GM19324 (cell line): Measurements from ENCODE around the gene NPLOC4.

ENCODE experiments used
- ATAC-seq: cut with Tn5 transposase; IDR thresholded peaks from one replicate; pipeline ENCODE4 v1.9.1; 2021; ENCODE audit warnings: mild to moderate bottlenecking, moderate library complexity; ENCODE audit not compliant: unreplicated experiment, low FRiP score

NPLOC4 gene

GRCh38 chr17:81526662-81527571 is 110.0 kb downstream of the NPLOC4 start:
- ATAC-seq = no peak

DNA sequence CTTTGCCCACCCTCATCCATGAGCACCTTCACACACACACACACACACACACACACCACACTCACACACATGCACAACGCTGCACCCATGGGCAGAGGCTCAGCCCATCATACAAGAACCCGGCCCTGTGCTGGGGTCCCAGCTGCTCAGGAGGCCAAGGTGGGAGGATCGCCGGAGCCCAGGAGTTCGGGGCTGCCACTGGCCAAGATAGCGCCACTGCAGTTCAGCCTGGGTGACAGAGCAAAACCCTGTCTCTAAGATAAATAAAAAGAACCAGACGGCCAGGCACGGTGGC is 112.1 kb downstream of the NPLOC4 start:
- no peak for ATAC-seq

GRCh38 chr17:81524039-81524864 is 112.7 kb downstream of the NPLOC4 start:
- ATAC-seq = no peak

DNA sequence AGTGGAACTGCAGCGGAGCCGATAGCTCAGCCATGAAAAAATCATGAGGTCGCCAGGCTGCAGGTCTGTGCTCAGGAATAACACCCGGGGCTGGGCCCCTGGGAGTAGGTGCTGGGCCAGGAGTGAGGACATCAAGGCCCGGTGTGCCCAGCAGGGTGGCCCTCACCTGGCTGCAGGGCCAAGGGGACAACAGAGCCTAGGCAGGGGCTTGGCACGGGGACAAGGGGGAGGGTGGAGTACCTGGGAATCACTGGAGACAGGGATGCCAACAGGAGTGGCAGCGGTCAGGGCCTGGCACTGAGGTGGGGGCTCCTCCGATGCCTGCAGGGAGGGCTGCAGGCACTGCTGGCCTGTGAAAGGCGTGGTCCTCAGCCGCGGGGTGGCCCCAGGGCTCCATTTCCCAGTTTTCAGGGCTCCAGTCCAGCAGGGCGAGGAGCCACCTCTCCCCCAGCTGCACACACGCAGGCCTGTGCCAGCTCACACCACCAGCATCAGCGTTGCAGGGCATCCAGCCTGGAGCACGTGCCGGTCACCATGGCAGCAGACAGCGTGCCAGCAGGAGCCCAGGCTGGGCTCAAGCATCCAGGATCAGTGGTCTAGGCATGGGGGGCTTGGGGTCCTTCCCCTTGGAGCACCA is 113.4 kb downstream of the NPLOC4 start:
- ATAC-seq = no peak

DNA sequence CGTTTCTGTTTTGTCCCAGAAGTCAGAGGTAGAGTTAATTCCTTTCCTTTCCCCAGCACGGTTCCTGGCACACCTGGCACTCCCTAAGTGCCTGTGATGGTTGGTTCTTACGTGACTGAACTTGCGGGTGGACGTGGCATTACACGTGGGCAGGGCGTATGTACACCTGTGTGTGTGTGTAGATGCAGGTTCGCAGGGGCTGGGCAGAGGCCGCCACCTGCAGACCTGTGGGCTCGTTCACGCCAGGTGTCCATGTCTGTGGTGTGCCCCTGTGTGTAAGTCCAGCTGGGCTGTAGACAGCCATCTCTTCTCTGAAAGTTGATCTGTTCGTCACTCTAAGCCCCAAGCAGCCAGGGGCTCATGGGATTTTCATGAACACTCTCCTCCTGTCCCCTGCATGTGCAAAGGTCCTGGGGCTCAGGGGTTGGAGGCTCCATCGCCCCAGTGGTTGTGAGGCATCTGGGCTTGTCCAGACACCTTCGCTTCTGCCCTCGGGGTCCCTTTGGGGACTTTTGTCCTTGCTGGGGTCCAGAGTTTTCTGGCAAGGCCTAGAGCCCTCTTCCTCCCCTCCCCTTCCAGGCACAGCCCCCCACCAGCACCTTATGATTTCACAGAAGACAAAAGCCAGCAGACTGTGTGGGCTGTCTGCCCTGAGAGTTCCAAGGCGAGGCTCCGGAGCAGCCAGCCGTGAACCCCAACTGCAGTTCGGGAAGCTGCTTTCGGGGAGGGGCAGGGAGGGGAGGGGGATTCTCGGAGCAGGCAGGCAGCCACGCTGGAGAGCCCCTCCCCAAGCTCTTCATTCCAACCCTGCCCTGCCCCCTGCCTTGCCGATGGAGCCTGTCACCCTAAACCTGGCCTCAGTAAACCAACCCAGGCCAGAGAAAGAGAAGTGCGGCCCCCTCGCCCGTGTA is 114.2 kb downstream of the NPLOC4 start:
- ATAC-seq = no peak

DNA sequence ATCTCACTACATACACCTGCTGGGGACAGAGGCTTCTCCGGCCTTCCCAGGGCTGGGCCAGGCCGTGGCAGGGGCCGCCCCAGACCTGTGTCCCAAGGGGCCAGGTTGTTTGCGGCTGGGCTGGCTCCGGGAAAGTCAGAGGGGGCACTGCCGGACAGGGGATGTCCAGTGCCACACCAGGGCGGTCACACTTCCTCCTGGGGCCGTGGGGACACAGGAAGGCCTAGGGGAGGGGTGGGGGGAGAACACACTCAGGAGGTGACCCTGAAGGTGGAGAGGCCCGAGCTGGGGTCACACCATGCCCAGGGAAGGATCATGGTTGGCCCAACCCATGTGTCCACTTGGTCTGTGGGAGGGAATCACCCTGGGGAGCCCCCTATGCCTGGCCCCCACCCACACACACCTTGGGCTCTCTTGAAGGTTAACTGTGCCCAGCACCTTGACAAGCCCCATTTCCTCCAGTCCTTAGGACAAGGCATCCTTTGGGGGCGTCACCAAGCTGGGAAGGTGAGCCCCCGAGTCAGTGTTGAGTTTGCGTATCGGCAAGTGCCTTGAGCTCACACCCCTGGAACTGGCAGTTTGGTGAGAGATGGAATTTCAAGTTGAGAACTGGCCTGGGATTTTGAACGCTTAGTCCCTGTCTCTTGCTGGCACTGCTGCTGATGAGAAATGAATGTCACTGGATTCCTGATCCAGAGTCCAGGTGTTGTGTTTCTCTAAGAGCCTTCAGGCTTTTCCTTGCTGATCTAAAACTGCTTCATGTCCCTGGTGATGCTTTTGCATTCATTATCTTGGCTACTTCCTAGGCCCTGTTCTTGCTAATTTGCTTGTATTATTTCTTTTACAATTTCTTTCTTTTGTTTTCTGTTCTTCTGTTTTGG is 116.7 kb downstream of the NPLOC4 start:
- ATAC-seq = no peak

- ATAC-seq = no peak
Measured at GRCh38 chr17:81519284-81520020, 117.5 kb downstream of the NPLOC4 start.

- ATAC-seq = no peak
Measured at GRCh38 chr17:81518785-81519283, 118.1 kb downstream of the NPLOC4 start.

- no peak for ATAC-seq
Measured at GRCh38 chr17:81518113-81518784, 118.7 kb downstream of the NPLOC4 start.

DNA sequence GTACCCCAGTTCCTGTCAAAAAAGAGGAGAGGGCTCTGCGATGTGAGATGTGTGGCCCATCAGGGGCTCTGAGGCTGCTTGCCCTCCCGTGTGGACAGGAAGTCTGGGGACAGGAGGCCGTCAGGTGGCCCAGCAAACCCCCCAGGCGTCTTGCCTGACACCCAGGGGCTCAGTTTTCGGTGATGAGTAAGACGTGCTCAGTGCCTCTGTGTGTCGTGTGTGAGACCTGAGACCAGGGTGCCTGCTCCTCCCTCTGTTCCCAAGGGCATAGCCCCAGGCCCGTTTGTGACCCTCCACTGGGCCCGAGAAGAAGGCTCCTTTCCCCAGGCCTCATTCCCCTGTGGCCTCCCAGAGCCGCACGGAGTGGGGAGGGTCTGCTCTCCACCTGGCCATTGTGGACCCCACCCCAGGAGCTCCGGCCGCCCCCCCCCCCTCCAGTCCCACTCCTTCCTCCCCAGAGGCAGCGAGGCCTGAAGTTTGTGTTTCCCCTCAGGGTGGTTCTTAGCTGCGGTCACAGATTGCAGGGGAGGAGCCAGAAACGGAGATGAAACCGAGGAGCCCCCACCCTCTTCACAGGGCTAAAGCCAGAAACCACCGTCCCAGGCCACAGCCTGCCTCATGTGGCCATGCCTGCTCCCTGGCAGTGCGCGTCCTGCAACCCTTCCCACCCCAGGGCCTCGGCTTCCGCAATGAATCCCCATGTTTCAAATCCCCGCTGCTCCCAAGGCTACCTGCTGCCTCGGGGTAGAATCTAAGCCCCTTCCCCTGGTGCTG is 119.4 kb downstream of the NPLOC4 start:
- ATAC-seq = no peak

- ATAC-seq = no peak
Measured at GRCh38 chr17:81517009-81517338, 119.9 kb downstream of the NPLOC4 start.

GRCh38 chr17:81516439-81516838 is 120.5 kb downstream of the NPLOC4 start:
- ATAC-seq = no peak

GRCh38 chr17:81515530-81516041 is 121.3 kb downstream of the NPLOC4 start:
- ATAC-seq = no peak

DNA sequence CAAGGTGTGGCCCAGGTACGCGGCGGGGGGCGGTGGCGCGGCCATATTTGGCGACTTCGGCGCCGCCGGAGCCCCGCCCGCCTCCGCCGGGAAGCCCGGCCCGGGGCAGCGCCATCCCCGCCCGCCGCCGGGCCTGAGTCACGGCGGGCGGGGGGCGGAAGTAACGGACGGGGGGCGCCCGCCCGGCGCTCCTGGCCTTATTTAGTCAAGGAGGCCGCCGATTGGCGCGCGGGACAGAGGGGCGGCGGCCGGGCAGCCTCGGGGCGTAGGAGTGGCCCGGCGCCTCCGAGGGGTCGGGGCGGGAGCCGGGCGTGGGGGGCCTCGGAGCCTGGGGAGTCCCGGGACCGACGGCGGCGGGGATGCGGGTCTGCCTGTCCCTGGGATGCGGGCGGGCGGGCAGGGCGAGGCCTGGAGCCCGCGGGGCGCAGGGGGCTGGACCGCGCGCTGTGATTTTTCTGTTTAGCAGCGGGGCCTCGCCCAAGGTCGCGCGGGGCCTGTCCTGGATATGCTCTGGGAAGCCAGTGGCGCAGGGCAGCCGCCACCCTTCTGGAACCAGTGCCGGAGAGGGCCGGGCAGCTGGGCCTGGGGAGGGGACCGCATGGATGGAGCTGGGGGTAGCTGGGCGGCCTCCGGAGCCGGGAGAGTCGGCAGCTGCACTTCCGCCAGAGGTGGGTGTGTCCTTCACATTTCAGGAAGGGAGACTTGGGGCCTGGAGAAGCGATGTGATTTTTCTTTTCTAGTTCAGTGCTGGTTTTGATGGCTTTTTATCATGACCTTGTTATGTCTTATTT is 122.0 kb downstream of the NPLOC4 start:
- ATAC-seq = peak; percentile 25

DNA sequence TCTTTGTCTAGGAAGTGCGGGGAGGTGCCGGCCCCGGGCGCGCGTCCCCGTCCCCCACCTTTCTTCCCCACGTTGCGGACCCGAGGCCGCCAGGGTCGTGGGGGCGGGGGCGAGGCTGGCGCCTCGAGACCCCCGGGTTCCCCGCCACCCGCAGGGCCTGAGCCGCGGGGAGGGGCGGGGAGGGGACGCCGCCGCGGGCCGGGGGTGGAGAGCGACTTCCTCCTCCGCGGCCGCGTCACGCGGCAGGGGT is 122.5 kb downstream of the NPLOC4 start:
- no peak for ATAC-seq

GRCh38 chr17:81513753-81514488 is 123.0 kb downstream of the NPLOC4 start:
- peak; percentile 0 for ATAC-seq
